Thyroid gland (tissue), 4 donors: Measurements from ENCODE around the gene MLH1. TPM values are rescaled to one million over a fixed set of nuclear protein-coding genes. Genes with fewer than 3 reads are reported as not detected.
"Not testable (repeated sequence)": the region's sequence is repeated elsewhere in the genome, so short reads cannot be mapped to it uniquely, and the experiment has no call there.

Experiments
- DNase-seq, 2 donors: peaks; one replicate each; pipeline ENCODE4 v3.0.0-alpha.2; 2019
- H3K27ac ChIP-seq, 3 donors: fragments of 200-600 bp; sonication (generic); 1 replicate in 2 of 3; 2 replicates in 1 of 3; pipeline ENCODE4 v1.5.1; 2016 to 2019; ENCODE audit warnings: mild to moderate bottlenecking in 1 of 3, moderate library complexity in 1 of 3
- H3K27me3 ChIP-seq: fragments of 200-600 bp; sonication (generic); one replicate; pipeline ENCODE4 v1.5.1; 2019
- H3K36me3 ChIP-seq, 2 donors: fragments of 200-600 bp; sonication (generic); one replicate each; pipeline ENCODE4 v1.5.1; 2016 to 2019
- H3K4me1 ChIP-seq, 2 donors: fragments of 200-600 bp; sonication (generic); one replicate each; pipeline ENCODE4 v1.5.1; 2017 to 2019
- H3K4me3 ChIP-seq, 3 donors: fragments of 200-600 bp; sonication (generic); replicated peaks in 1 of 3; 1 replicate in 2 of 3; 2 replicates in 1 of 3; pipeline ENCODE4 v1.5.1; 2016; ENCODE audit warnings: mild to moderate bottlenecking in 1 of 3
- H3K9me3 ChIP-seq: fragments of 200-600 bp; sonication (generic); one replicate; pipeline ENCODE4 v1.5.1; 2017
- CTCF ChIP-seq, 6 experiments: fragments of 200-600 bp in 3 of 6; fragments of 450-650 bp in 3 of 6; sonication (generic) in 3 of 6; IDR thresholded peaks; one replicate each; pipeline ENCODE4 v1.5.1; 2016 to 2019; ENCODE audit warnings: antibody characterized with exemption in 6 of 6, mild to moderate bottlenecking in 2 of 6, inconsistent platforms in 1 of 6, moderate library complexity in 1 of 6
- POLR2A ChIP-seq, 2 donors: fragments of 450-650 bp; IDR thresholded peaks; one replicate each; pipeline ENCODE4 v1.6.1; 2017; ENCODE audit warnings: antibody characterized with exemption in 2 of 2, mild to moderate bottlenecking in 2 of 2, moderate library complexity in 1 of 2
- WGBS, 2 donors: methylation state at CpG; one replicate each; pipeline ENCODE4 v1.1.5; 2017; 5-methylcytosine and 5-hydroxymethylcytosine counted together
- intact Hi-C: fragments of 100-400 bp; cut with DNase I; formaldehyde crosslinking; loops from one replicate; pipeline ENCODE4 v1.15.1; 2023
- total RNA-seq, 4 donors: library from RNA; depleted of rRNA; stranded (reverse); fragments of >200 nt; gene quantifications; one replicate each; pipeline ENCODE4 v1.2.3, GENCODE V29; 2016

MLH1 gene
- total RNA-seq, 4 donors from 2014 or later, result 32.1 to 65.7 (median 54.3) TPM

GRCh38 chr3:37052860-37053259 is 59.5 kb downstream of the MLH1 start:
- intact Hi-C loops, result no loop called here
- TF ChIP-seq POLR2A (IDR thresholded peaks at IDR 0.05) (no peak), CTCF (IDR thresholded peaks at IDR 0.05) (no peak)
- Histone ChIP-seq H3K4me3 (no peak overlapping the region), H3K36me3 (peaks cover under 1 to 21% of the 10 kb centered on the region in 2 donors), H3K27ac (peak overlapping the region; percentile 15 to 80 (median 76)), H3K4me1 (peaks cover 29 to 47% of the 10 kb centered on the region in 2 donors), H3K9me3 (no peaks in the 10 kb centered on the region), H3K27me3 (no peaks in the 10 kb centered on the region)
- peak in 1 of 2 donors; percentile 17 for DNase-seq

DNA sequence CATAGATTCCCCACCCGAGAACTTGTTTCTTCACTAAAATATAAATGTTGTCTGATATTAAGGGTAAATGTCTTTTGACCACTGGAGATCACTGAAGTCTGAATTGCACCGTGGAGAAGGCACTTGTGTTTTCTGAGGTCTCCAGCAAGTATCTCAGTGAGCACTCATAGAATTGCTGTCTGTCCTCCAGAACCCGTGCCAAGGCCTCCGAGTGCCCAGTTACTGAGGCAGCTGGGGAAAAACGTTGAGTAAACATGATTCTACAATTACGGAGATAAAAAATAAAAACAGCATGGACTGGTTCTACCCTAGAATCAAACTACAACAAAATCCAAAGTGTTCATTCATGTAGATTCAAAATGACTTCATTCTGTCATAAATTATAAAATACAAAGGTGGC is 60.0 kb downstream of the MLH1 start:
- Histone ChIP-seq H3K36me3 (peaks cover 5 to 21% of the 10 kb centered on the region in 2 donors), H3K27me3 (no peaks in the 10 kb centered on the region), H3K4me3 (no peak overlapping the region), H3K9me3 (no peaks in the 10 kb centered on the region), H3K27ac (peak overlapping the region; percentile 27 to 80 (median 76)), H3K4me1 (peaks cover 29 to 47% of the 10 kb centered on the region in 2 donors)
- intact Hi-C loops, result no loop called here
- WGBS, 2 donors, result 32 to 35% methylated on average over 6 of the region's 6 CpGs
- TF ChIP-seq CTCF (IDR thresholded peaks at IDR 0.05) (no peak), POLR2A (IDR thresholded peaks at IDR 0.05) (no peak)
- peak; percentile 68 to 69 for DNase-seq

DNA sequence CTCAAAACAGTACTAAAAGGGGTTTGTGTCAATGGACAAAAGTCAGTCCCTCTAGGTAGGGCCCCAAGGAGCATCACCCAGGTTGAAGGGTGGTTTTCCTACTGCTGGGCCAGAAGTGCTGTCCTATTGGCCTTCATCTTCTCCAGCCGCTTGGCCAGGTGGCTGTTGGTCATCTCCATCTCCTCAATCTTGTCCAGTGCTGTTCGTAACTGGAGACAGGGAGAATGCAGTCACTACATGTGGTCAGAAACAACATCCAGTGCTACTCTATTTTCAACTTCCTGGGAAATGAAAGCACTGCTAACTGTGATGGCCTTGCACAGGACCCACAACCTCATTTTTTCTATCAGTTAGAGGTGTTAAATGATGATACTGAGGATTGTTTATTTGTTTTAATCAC is 60.4 kb downstream of the MLH1 start:
- intact Hi-C loops, result no loop called here
- TF ChIP-seq CTCF (IDR thresholded peaks at IDR 0.05), result no peak
- no peak for TF ChIP-seq POLR2A (IDR thresholded peaks at IDR 0.05)
- Histone ChIP-seq H3K4me3 (no peak overlapping the region), H3K36me3 (peaks cover 6 to 21% of the 10 kb centered on the region in 2 donors), H3K4me1 (peaks cover 29 to 47% of the 10 kb centered on the region in 2 donors), H3K27ac (peak overlapping the region; percentile 27 to 80 (median 76)), H3K9me3 (no peaks in the 10 kb centered on the region), H3K27me3 (no peaks in the 10 kb centered on the region)
- WGBS, 2 donors, result 89 to 96% methylated on average over 2 of the region's 2 CpGs
- no peak for DNase-seq

- peak overlapping the region in 2 of 3 donors; percentile 76 to 80 for H3K27ac ChIP-seq
- peaks cover 28 to 45% of the 10 kb centered on the region in 2 donors for H3K4me1 ChIP-seq
- peaks cover 6 to 21% of the 10 kb centered on the region in 2 donors for H3K36me3 ChIP-seq
Observed at GRCh38 chr3:37054370-37054769, 61.1 kb downstream of the MLH1 start.

DNA sequence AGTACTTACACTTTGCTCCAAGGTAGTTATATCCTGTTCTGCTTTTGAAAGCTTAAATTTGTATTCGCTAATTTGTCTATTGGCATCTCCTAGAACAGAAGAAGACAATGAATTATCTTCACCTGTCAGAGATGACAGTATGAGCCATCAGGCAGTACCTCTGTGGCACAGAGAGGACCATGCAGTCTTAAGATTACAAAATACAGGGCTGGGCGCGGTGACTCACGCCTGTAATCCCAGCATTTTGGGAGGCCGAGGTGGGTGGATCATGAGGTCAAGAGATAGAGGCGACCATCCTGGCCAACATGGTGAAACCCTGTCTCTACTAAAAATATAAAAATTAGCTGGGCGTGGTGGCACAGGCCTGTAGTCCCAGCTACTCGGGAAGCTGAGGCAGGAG is 61.8 kb downstream of the MLH1 start:
- 94 to 98% methylated on average over 8 of the region's 8 CpGs for WGBS, 2 donors
- Histone ChIP-seq H3K36me3 (peaks cover 6 to 17% of the 10 kb centered on the region in 2 donors), H3K27ac (peak overlapping the region; percentile 54 to 80 (median 76)), H3K4me1 (peaks cover 21 to 38% of the 10 kb centered on the region in 2 donors)
- H3K27me3 ChIP-seq, DNase-seq, intact Hi-C loops, H3K4me3 ChIP-seq, H3K9me3 ChIP-seq: not testable (repeated sequence)

More at GRCh38 chr3:37054370-37054769, 61.1 kb downstream of the MLH1 start:
- Histone ChIP-seq H3K27me3 (no peaks in the 10 kb centered on the region), H3K9me3 (no peaks in the 10 kb centered on the region), H3K4me3 (no peak overlapping the region)
- intact Hi-C loops, result no loop called here
- 69 to 74% methylated on average over 3 of the region's 3 CpGs for WGBS, 2 donors
- TF ChIP-seq CTCF (IDR thresholded peaks at IDR 0.05) (no peak), POLR2A (IDR thresholded peaks at IDR 0.05) (no peak)
- DNase-seq, result no peak

DNA sequence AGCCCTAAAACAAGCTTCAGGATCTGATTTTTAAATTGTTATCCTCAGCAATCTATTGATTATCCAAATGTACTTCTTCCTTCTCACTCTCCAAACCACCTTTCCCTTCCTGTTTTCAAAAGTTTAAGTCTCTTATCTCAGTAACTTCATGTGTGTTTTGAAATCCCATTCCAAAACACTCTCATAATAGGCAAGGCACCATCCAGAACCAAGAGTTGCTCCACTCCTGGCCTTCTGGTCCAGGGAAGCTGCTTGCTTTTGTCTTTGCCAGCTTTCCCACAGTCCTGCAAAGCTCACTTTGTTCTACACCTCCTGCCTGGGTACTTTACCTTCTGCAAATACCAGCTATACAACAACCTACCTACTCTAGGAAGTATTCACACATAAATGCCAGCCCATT is 63.5 kb downstream of the MLH1 start:
- DNase-seq, result no peak
- H3K4me1 ChIP-seq, result peaks cover 20 to 33% of the 10 kb centered on the region in 2 donors
- H3K4me3 ChIP-seq, result no peak overlapping the region
- no peaks in the 10 kb centered on the region for H3K9me3 ChIP-seq
- no peaks in the 10 kb centered on the region for H3K27me3 ChIP-seq
- no peak for TF ChIP-seq POLR2A (IDR thresholded peaks at IDR 0.05)
- no peak for TF ChIP-seq CTCF (IDR thresholded peaks at IDR 0.05)
- H3K36me3 ChIP-seq, result peaks cover 6 to 14% of the 10 kb centered on the region in 2 donors
- H3K27ac ChIP-seq, result peak overlapping the region in 1 of 3 donors; percentile 10
- intact Hi-C loops, result no loop called here
